ENCODE measurements around the gene FCGR3B.
"Not testable (repeated sequence)": the region's sequence is repeated elsewhere in the genome, so short reads cannot be mapped to it uniquely, and the experiment has no call there.

FCGR3B gene

DNA sequence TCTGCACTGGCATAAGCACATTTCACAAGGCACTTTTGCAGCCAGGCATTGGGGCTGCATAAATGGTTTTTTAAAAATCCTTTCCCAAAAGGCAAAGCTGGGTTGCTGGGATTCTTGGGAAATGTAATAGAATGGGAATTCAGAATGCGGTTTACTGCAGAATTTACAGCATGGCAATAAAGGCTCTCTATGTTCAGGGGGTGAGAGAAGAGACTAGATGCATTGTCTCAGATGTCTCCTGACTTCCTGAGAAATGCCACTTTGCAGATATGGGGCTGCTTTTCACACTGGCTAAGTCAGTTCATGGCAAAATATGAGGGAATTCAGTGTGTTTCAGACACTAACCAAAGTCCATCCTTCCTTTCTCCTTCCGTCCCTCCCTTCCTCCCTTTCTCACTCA lies 45.5 kb upstream of the FCGR3B start:
- H3K9me3 ChIP-seq (ENCODE audit: control insufficient read depth, insufficient read depth, low read length) = no peaks in the 10 kb centered on the region
- H3K4me2 ChIP-seq (ENCODE audit: low read length) = no peak overlapping the region
- no peak overlapping the region for H3K27ac ChIP-seq (ENCODE audit: low read depth, low read length)
- no peaks in the 10 kb centered on the region for H3K27me3 ChIP-seq (ENCODE audit: control insufficient read depth, low read length)
- H3K9me2 ChIP-seq (replicated peaks; ENCODE audit: control insufficient read depth, low read length) = no peaks in the 10 kb centered on the region
- no peaks in the 10 kb centered on the region for H3F3A ChIP-seq (ENCODE audit: control insufficient read depth, insufficient read depth)
- no peaks in the 10 kb centered on the region for H4K20me1 ChIP-seq (ENCODE audit: control insufficient read depth, insufficient read depth, low read depth, low read length)
- no peaks in the 10 kb centered on the region for H3K36me3 ChIP-seq (ENCODE audit: control insufficient read depth, low read length)
- H3K4me3 ChIP-seq (ENCODE audit: low read length) = no peak overlapping the region
- H3K79me2 ChIP-seq (ENCODE audit: control insufficient read depth, low read length) = no peaks in the 10 kb centered on the region
- peaks cover 5% of the 10 kb centered on the region for H3K4me1 ChIP-seq (ENCODE audit: control insufficient read depth, low read length)
- TF ChIP-seq, protein P1, sequence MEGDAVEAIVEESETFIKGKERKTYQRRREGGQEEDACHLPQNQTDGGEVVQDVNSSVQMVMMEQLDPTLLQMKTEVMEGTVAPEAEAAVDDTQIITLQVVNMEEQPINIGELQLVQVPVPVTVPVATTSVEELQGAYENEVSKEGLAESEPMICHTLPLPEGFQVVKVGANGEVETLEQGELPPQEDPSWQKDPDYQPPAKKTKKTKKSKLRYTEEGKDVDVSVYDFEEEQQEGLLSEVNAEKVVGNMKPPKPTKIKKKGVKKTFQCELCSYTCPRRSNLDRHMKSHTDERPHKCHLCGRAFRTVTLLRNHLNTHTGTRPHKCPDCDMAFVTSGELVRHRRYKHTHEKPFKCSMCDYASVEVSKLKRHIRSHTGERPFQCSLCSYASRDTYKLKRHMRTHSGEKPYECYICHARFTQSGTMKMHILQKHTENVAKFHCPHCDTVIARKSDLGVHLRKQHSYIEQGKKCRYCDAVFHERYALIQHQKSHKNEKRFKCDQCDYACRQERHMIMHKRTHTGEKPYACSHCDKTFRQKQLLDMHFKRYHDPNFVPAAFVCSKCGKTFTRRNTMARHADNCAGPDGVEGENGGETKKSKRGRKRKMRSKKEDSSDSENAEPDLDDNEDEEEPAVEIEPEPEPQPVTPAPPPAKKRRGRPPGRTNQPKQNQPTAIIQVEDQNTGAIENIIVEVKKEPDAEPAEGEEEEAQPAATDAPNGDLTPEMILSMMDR (IDR thresholded peaks at IDR 0.05; ENCODE audit: low read depth, low read length, poor library complexity, severe bottlenecking) = no peak
- no peak for TF ChIP-seq EZH2phosphoT487 (IDR thresholded peaks at IDR 0.05; ENCODE audit: borderline replicate concordance, low read length)

DNA sequence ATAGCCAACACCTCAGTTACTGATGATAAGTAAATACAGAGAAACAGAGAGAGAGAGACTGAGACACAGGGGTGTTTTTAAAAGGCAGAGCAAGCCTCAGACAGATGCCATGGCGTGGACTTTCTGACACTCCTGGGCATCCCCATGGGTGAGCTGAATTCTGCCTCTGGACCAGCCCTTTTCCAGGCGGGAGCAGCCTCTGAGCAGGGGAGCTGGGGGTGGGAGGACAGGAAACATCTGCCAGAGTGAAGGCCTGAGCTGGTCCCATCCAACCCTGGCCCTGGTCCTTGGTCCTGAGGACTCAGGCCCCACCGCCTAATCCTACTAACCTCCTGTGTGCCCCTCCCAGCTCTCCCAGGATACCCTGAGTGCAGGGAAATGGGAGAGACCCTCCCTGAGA lies 43.9 kb upstream of the FCGR3B start:
- H4K20me1 ChIP-seq (ENCODE audit: control insufficient read depth, insufficient read depth, low read depth, low read length); H3K79me2 ChIP-seq (ENCODE audit: control insufficient read depth, low read length); H3K9me3 ChIP-seq (ENCODE audit: control insufficient read depth, insufficient read depth, low read length); H3K36me3 ChIP-seq (ENCODE audit: control insufficient read depth, low read length); H3K4me2 ChIP-seq (ENCODE audit: low read length); H3K27ac ChIP-seq (ENCODE audit: low read depth, low read length); H3K9me2 ChIP-seq (replicated peaks; ENCODE audit: control insufficient read depth, low read length); H3F3A ChIP-seq (ENCODE audit: control insufficient read depth, insufficient read depth); H3K4me1 ChIP-seq (ENCODE audit: control insufficient read depth, low read length); H3K4me3 ChIP-seq (ENCODE audit: low read length); H3K27me3 ChIP-seq (ENCODE audit: control insufficient read depth, low read length): not testable (repeated sequence)

- H3K9me3 ChIP-seq (ENCODE audit: control insufficient read depth, insufficient read depth, low read length); H3K27ac ChIP-seq (ENCODE audit: low read depth, low read length); H3K79me2 ChIP-seq (ENCODE audit: control insufficient read depth, low read length); H3K4me3 ChIP-seq (ENCODE audit: low read length); H3K4me1 ChIP-seq (ENCODE audit: control insufficient read depth, low read length); H3K4me2 ChIP-seq (ENCODE audit: low read length); H3K27me3 ChIP-seq (ENCODE audit: control insufficient read depth, low read length); H4K20me1 ChIP-seq (ENCODE audit: control insufficient read depth, insufficient read depth, low read depth, low read length); H3K9me2 ChIP-seq (replicated peaks; ENCODE audit: control insufficient read depth, low read length); H3K36me3 ChIP-seq (ENCODE audit: control insufficient read depth, low read length); H3F3A ChIP-seq (ENCODE audit: control insufficient read depth, insufficient read depth): not testable (repeated sequence)
Measured at GRCh38 chr1:161674447-161674846, 43.5 kb upstream of the FCGR3B start.

DNA sequence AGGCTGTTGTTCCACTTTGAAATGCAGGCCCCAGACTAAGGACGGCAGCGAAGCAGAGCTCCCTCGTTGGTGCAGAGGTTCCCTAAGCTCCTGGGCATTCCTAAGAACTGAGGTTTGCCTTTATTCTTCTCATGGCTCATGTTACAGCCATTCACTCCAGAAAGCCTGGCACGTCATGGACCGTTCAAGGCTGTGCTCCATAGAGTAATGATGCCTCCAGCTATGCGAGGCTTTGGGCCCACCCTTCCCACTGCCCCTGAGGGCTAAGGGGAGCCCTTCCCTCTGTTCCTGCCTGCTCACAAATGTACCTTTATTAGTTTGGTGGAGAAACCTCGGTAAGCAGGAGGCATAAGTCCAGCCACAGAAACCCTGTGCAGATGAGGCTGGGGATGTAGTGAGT lies 42.5 kb upstream of the FCGR3B start:
- not testable (repeated sequence) for H3K27me3 ChIP-seq (ENCODE audit: control insufficient read depth, low read length); H3K79me2 ChIP-seq (ENCODE audit: control insufficient read depth, low read length)

GRCh38 chr1:161671045-161672020 lies 40.4 kb upstream of the FCGR3B start:
- H3K9me3 ChIP-seq (ENCODE audit: control insufficient read depth, insufficient read depth, low read length); H3K79me2 ChIP-seq (ENCODE audit: control insufficient read depth, low read length); H3K4me1 ChIP-seq (ENCODE audit: control insufficient read depth, low read length); H3K4me3 ChIP-seq (ENCODE audit: low read length); H3K4me2 ChIP-seq (ENCODE audit: low read length); H3F3A ChIP-seq (ENCODE audit: control insufficient read depth, insufficient read depth); H3K27me3 ChIP-seq (ENCODE audit: control insufficient read depth, low read length); H3K27ac ChIP-seq (ENCODE audit: low read depth, low read length); H3K9me2 ChIP-seq (replicated peaks; ENCODE audit: control insufficient read depth, low read length); H4K20me1 ChIP-seq (ENCODE audit: control insufficient read depth, insufficient read depth, low read depth, low read length); H3K36me3 ChIP-seq (ENCODE audit: control insufficient read depth, low read length): not testable (repeated sequence)

More for the DNA sequence above, 42.5 kb upstream of the FCGR3B start:
- H3K9me2 ChIP-seq (replicated peaks; ENCODE audit: control insufficient read depth, low read length); H3K4me3 ChIP-seq (ENCODE audit: low read length); H3K4me1 ChIP-seq (ENCODE audit: control insufficient read depth, low read length); H3K4me2 ChIP-seq (ENCODE audit: low read length); H3K9me3 ChIP-seq (ENCODE audit: control insufficient read depth, insufficient read depth, low read length); H3K36me3 ChIP-seq (ENCODE audit: control insufficient read depth, low read length); H3K27ac ChIP-seq (ENCODE audit: low read depth, low read length); H3F3A ChIP-seq (ENCODE audit: control insufficient read depth, insufficient read depth); H4K20me1 ChIP-seq (ENCODE audit: control insufficient read depth, insufficient read depth, low read depth, low read length): not testable (repeated sequence)

DNA sequence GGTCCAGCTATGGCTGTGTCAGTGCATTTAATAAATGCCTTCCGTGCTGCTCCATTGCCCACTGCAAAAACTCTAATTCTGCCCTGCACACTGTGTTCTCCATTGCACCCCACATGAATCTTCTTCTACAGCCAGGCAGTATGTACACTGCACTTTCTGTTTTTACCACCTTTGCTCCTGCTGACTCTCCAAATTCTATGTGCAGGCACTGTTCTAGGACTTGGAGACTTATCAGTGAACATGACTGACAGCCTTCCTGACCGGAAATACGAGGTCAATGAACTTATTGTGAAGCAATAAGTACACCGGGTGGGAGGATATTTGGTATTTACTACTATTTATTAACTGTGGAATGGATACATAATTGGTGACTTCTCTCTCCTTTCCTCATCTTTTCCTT lies 33.7 kb upstream of the FCGR3B start:
- H3K4me2 ChIP-seq (ENCODE audit: low read length); H3K79me2 ChIP-seq (ENCODE audit: control insufficient read depth, low read length); H3K4me1 ChIP-seq (ENCODE audit: control insufficient read depth, low read length); H3K9me3 ChIP-seq (ENCODE audit: control insufficient read depth, insufficient read depth, low read length); H3K4me3 ChIP-seq (ENCODE audit: low read length); H4K20me1 ChIP-seq (ENCODE audit: control insufficient read depth, insufficient read depth, low read depth, low read length); H3F3A ChIP-seq (ENCODE audit: control insufficient read depth, insufficient read depth); H3K9me2 ChIP-seq (replicated peaks; ENCODE audit: control insufficient read depth, low read length); H3K27ac ChIP-seq (ENCODE audit: low read depth, low read length); H3K27me3 ChIP-seq (ENCODE audit: control insufficient read depth, low read length); H3K36me3 ChIP-seq (ENCODE audit: control insufficient read depth, low read length): not testable (repeated sequence)

DNA sequence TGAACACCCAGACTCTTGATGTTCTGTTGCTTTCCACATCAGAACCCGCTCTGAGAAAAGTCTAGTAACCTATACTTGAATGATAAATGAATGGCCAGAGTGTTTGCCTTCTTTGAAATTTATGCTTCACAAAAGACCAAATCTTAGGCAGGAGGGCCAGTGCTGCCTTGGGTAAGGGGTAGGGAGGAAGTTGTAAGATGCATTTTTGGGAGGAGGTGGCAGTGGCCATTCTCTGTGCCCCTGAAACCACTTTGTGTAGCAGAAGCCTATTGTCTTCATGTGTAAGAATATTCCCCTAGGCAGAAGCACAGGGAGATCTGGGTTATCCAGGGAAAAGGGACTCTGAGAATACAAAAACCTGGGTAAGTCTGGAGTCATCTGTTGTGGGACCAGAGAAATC lies 32.6 kb upstream of the FCGR3B start:
- not testable (repeated sequence) for H3K4me3 ChIP-seq (ENCODE audit: low read length); H3K9me3 ChIP-seq (ENCODE audit: control insufficient read depth, insufficient read depth, low read length); H3F3A ChIP-seq (ENCODE audit: control insufficient read depth, insufficient read depth); H3K27me3 ChIP-seq (ENCODE audit: control insufficient read depth, low read length); H3K4me1 ChIP-seq (ENCODE audit: control insufficient read depth, low read length); H4K20me1 ChIP-seq (ENCODE audit: control insufficient read depth, insufficient read depth, low read depth, low read length); H3K27ac ChIP-seq (ENCODE audit: low read depth, low read length); H3K36me3 ChIP-seq (ENCODE audit: control insufficient read depth, low read length); H3K79me2 ChIP-seq (ENCODE audit: control insufficient read depth, low read length); H3K9me2 ChIP-seq (replicated peaks; ENCODE audit: control insufficient read depth, low read length)
- H3K4me2 ChIP-seq (ENCODE audit: low read length) = peak overlapping the region; percentile 26; the same call in 1 of the 2 replicates

All from DOHH2 (cell line).